Activated naive CD4-positive, alpha-beta T cell treated with anti-CD3 and anti-CD28 coated beads, Interleukin-2, amount 10 ng/mL, durations not matched to agents 7 days and 5 days (primary cell): ENCODE data around the gene OTOGL.
"Not testable (repeated sequence)": the region's sequence is repeated elsewhere in the genome, so short reads cannot be mapped to it uniquely, and the experiment has no call there.

Experiments used
- CTCF ChIA-PET: fragments of 350-600 bp; sonication (Branson Sonifier 250); formaldehyde crosslinking; loops from one replicate; lab custom pipeline; 2021; ENCODE audit warnings: antibody characterized with exemption; lab: Charles Lee
- DNase-seq: peaks from one replicate; pipeline ENCODE4 v3.0.0-alpha.2; 2020
- H3K27ac Mint-ChIP-seq: one replicate; pipeline ENCODE4 v1.8.0; 2021; ENCODE audit warnings: mild to moderate bottlenecking, moderate library complexity, mixed read lengths
- H3K27me3 Mint-ChIP-seq: one replicate; pipeline ENCODE4 v1.8.0; 2021; ENCODE audit warnings: mild to moderate bottlenecking, mixed read lengths
- H3K36me3 Mint-ChIP-seq: one replicate; pipeline ENCODE4 v1.8.0; 2021; ENCODE audit warnings: mixed read lengths
- H3K4me1 Mint-ChIP-seq: one replicate; pipeline ENCODE4 v1.8.0; 2021; ENCODE audit warnings: mixed read lengths
- H3K4me3 Mint-ChIP-seq: one replicate; pipeline ENCODE4 v1.8.0; 2021; ENCODE audit warnings: mild to moderate bottlenecking, moderate library complexity, mixed read lengths
- H3K9me3 Mint-ChIP-seq: one replicate; pipeline ENCODE4 v1.8.0; 2021; ENCODE audit warnings: mixed read lengths

OTOGL gene

DNA sequence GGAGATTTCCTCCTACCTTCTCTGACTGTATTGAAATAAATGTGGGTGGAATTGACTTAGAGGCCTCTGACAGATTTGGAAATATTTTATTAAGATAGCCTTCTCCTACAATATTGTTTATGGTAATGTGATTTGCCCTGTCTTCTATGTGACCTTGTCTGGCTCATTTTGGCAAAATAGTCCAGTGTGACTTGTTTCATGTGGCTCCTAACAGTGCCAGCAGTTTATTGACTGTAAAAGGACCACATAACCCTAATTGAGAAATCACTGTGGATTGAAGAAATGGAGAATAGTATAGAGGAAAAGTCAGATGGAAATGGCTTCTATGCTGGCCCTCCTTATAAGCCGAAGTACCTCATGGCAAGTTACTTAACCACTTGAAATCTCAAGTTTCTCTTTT lies 173.8 kb downstream of the OTOGL start:
- no peak for DNase-seq
- H3K4me1 Mint-ChIP-seq = no peaks in the 10 kb centered on the region
- H3K4me3 Mint-ChIP-seq = no peak overlapping the region
- H3K27ac Mint-ChIP-seq = no peak overlapping the region
- no peaks in the 10 kb centered on the region for H3K9me3 Mint-ChIP-seq
- no peaks in the 10 kb centered on the region for H3K36me3 Mint-ChIP-seq
- CTCF ChIA-PET = no interaction called here
- no peaks in the 10 kb centered on the region for H3K27me3 Mint-ChIP-seq

DNA sequence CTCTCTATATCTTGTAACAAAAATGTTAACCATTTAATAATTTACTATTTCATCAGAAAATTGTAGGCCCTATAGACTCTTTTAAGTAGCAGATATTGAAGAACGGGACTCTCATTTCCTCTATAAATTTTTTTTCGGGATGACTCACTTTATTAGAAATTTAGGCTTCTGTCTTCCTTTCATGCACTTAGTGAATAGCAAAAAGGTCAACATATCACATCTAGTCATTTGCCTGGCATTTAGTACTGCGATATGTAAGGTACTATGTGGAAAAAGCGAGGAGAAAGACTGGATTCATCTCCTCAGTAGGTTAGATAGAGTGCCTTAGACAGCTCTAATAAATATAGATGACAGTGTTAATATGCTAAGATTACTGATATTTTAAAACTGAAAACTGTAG lies 178.4 kb downstream of the OTOGL start:
- H3K27me3 Mint-ChIP-seq = no peaks in the 10 kb centered on the region
- no peaks in the 10 kb centered on the region for H3K36me3 Mint-ChIP-seq

GRCh38 chr12:80282226-80282625 lies 182.9 kb downstream of the OTOGL start:
- no peak overlapping the region for H3K27ac Mint-ChIP-seq
- H3K27me3 Mint-ChIP-seq = no peaks in the 10 kb centered on the region

More for the DNA sequence above, 178.4 kb downstream of the OTOGL start:
- CTCF ChIA-PET = no interaction called here
- Mint-ChIP-seq H3K4me3 (no peak overlapping the region), H3K4me1 (no peaks in the 10 kb centered on the region), H3K27ac (no peak overlapping the region), H3K9me3 (no peaks in the 10 kb centered on the region)
- DNase-seq = no peak

DNA sequence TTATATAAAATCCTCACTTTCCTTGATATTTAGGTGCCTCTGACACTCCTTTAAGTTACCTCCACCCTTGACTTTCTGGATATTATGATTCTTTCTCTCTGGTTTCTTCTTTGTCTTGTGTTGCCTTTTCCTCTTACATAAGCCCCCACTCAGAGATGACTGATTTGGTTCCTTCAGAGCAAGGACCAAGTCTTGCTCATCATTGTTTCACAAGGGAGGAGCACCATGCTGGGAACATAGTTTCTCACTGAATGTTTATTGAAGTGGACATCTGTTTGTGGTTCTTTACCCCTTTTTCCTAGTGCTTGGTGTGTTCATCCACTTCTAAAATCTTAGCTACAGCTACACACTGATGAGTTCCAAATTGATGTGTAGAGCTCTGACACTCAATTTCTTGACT lies 183.4 kb downstream of the OTOGL start:
- CTCF ChIA-PET = interaction anchor here (0.9 kb wide), 1 partner anchor 13 kb away, joined by 3 read pairs; no protein-coding TSS in a partner anchor
- Mint-ChIP-seq H3K9me3 (no peaks in the 10 kb centered on the region), H3K4me1 (no peaks in the 10 kb centered on the region), H3K36me3 (no peaks in the 10 kb centered on the region), H3K27ac (no peak overlapping the region), H3K4me3 (no peak overlapping the region), H3K27me3 (no peaks in the 10 kb centered on the region)
- no peak for DNase-seq

More at GRCh38 chr12:80282226-80282625, 182.9 kb downstream of the OTOGL start:
- H3K4me1 Mint-ChIP-seq = no peaks in the 10 kb centered on the region
- H3K4me3 Mint-ChIP-seq = no peak overlapping the region
- no peaks in the 10 kb centered on the region for H3K9me3 Mint-ChIP-seq
- DNase-seq = no peak
- no peaks in the 10 kb centered on the region for H3K36me3 Mint-ChIP-seq
- CTCF ChIA-PET = no interaction called here

- no peak overlapping the region for H3K27ac Mint-ChIP-seq
- CTCF ChIA-PET = no interaction called here
- no peaks in the 10 kb centered on the region for H3K4me1 Mint-ChIP-seq
- H3K36me3 Mint-ChIP-seq = no peaks in the 10 kb centered on the region
- peaks cover 2% of the 10 kb centered on the region for H3K9me3 Mint-ChIP-seq
- no peaks in the 10 kb centered on the region for H3K27me3 Mint-ChIP-seq
- no peak for DNase-seq
- H3K4me3 Mint-ChIP-seq = no peak overlapping the region
Observed at GRCh38 chr12:80291108-80291754, 191.9 kb downstream of the OTOGL start.

GRCh38 chr12:80293347-80293746 lies 194.0 kb downstream of the OTOGL start:
- Mint-ChIP-seq H3K36me3 (no peaks in the 10 kb centered on the region), H3K4me1 (no peaks in the 10 kb centered on the region), H3K9me3 (peaks cover 2% of the 10 kb centered on the region), H3K4me3 (no peak overlapping the region), H3K27ac (no peak overlapping the region), H3K27me3 (no peaks in the 10 kb centered on the region)
- no peak for DNase-seq
- CTCF ChIA-PET = interaction anchor here (1.5 kb wide), 1 partner anchor 23 kb away, joined by 4 read pairs; no protein-coding TSS in a partner anchor

DNA sequence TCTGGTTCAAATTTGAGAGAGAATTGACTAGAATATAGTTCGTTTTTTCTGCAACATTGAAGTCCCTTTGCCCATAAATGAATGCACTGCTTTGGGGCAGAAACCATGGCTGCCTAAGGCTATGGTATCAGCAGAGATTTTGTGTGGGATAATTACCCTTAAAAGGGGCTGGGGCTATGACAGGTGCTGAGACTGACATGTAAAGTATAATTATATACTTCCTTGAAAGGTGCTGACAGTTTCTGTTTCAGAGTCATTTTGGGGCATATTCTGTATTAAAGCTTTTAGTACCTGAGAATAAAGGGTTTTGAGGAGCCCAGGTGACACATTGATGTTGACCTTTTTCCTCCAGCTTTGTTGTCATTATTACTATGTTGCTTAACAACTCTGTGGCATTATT lies 194.4 kb downstream of the OTOGL start:
- no peak for DNase-seq
- Mint-ChIP-seq H3K4me3 (no peak overlapping the region), H3K27me3 (no peaks in the 10 kb centered on the region), H3K36me3 (no peaks in the 10 kb centered on the region), H3K27ac (no peak overlapping the region), H3K9me3 (peaks cover 2% of the 10 kb centered on the region), H3K4me1 (no peaks in the 10 kb centered on the region)
- CTCF ChIA-PET = interaction anchor here (1.5 kb wide), 1 partner anchor 24 kb away, joined by 4 read pairs; no protein-coding TSS in a partner anchor

DNA sequence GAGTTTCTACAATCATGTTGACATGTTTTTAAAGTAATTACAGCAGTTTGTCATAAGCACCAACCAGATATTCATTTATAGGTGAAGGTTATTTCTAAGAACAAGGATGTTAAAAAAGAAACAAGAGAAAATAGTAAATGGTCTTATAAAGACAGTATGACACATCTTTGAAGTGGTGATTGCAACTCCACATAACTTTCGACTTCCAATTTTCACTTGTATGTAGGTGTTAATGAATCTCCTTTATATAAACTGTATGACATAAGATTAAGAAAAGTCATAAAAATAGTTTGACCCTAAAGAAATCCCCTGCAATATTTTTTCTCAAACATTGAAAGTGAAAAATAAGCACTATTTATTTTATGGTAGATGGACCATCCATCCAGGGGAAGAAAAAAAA lies 199.9 kb downstream of the OTOGL start:
- H3K4me3 Mint-ChIP-seq = no peak overlapping the region
- H3K4me1 Mint-ChIP-seq = no peaks in the 10 kb centered on the region
- H3K27me3 Mint-ChIP-seq = no peaks in the 10 kb centered on the region
- H3K36me3 Mint-ChIP-seq = no peaks in the 10 kb centered on the region
- H3K9me3 Mint-ChIP-seq = no peaks in the 10 kb centered on the region
- no peak overlapping the region for H3K27ac Mint-ChIP-seq
- CTCF ChIA-PET = no interaction called here
- DNase-seq = no peak

DNA sequence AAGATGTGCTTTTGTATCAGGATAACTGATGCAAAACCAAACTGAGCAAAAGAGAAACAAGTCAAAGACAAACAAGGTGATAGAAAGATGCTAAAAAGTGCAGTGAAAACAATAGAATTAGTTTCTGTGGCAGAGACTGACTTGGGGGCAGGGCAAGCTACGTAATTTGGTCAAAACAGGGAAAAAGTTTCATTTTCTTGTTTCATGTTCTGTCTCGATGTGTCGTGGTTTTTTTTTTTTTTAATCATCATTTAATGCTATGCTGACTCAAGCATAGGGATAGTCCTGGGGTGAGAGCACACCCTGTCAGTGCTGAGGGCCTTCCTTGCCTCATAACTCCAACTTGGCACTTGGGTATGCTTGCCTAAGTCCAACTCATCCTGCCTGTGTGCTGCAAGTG lies 200.6 kb downstream of the OTOGL start:
- DNase-seq = no peak

GRCh38 chr12:80307436-80307835 lies 208.1 kb downstream of the OTOGL start:
- DNase-seq, H3K27ac Mint-ChIP-seq, CTCF ChIA-PET, H3K4me3 Mint-ChIP-seq, H3K4me1 Mint-ChIP-seq, H3K36me3 Mint-ChIP-seq, H3K27me3 Mint-ChIP-seq, H3K9me3 Mint-ChIP-seq: not testable (repeated sequence)

More for the DNA sequence above, 200.6 kb downstream of the OTOGL start:
- Mint-ChIP-seq H3K36me3 (no peaks in the 10 kb centered on the region), H3K4me3 (no peak overlapping the region), H3K27ac (no peak overlapping the region), H3K4me1 (no peaks in the 10 kb centered on the region), H3K27me3 (no peaks in the 10 kb centered on the region), H3K9me3 (no peaks in the 10 kb centered on the region)
- CTCF ChIA-PET = no interaction called here

- H3K9me3 Mint-ChIP-seq = no peaks in the 10 kb centered on the region
- no peak overlapping the region for H3K4me3 Mint-ChIP-seq
- H3K4me1 Mint-ChIP-seq = no peaks in the 10 kb centered on the region
- CTCF ChIA-PET = no interaction called here
- H3K36me3 Mint-ChIP-seq = no peaks in the 10 kb centered on the region
- no peaks in the 10 kb centered on the region for H3K27me3 Mint-ChIP-seq
- no peak for DNase-seq
- H3K27ac Mint-ChIP-seq = no peak overlapping the region
Observed at GRCh38 chr12:80313209-80313608, 213.9 kb downstream of the OTOGL start.

DNA sequence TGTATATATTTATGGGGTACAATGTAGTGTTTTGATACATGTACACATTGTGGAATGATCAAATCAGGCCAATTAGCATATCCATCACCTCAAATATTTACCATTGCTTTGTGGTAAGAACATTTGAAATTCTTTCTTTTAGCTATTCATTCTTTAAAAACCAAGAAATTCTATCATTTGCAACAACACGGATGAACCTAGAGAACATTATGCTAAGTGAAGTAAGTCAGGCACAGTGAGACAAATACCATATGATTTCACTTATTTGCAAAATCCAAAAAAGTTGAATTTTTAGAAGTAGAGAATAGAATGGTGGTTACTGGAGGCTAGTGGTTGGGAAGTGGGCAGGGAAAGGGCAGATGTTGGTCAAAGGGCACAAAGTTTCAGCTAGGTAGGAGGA lies 215.4 kb downstream of the OTOGL start:
- CTCF ChIA-PET = no interaction called here
- DNase-seq = no peak
- Mint-ChIP-seq H3K27ac (no peak overlapping the region), H3K27me3 (no peaks in the 10 kb centered on the region), H3K36me3 (no peaks in the 10 kb centered on the region), H3K4me1 (no peaks in the 10 kb centered on the region), H3K9me3 (no peaks in the 10 kb centered on the region), H3K4me3 (no peak overlapping the region)

- H3K4me1 Mint-ChIP-seq = no peaks in the 10 kb centered on the region
- H3K27ac Mint-ChIP-seq = no peak overlapping the region
Observed at GRCh38 chr12:80316222-80316621, 216.9 kb downstream of the OTOGL start.

GRCh38 chr12:80317307-80317706 lies 218.0 kb downstream of the OTOGL start:
- Mint-ChIP-seq H3K9me3 (no peaks in the 10 kb centered on the region), H3K27me3 (no peaks in the 10 kb centered on the region)

More at GRCh38 chr12:80316222-80316621, 216.9 kb downstream of the OTOGL start:
- DNase-seq = no peak
- Mint-ChIP-seq H3K36me3 (no peaks in the 10 kb centered on the region), H3K9me3 (no peaks in the 10 kb centered on the region), H3K27me3 (no peaks in the 10 kb centered on the region), H3K4me3 (no peak overlapping the region)
- CTCF ChIA-PET = no interaction called here

GRCh38 chr12:80317899-80318298 lies 218.6 kb downstream of the OTOGL start:
- CTCF ChIA-PET = no interaction called here
- Mint-ChIP-seq H3K9me3 (no peaks in the 10 kb centered on the region), H3K27ac (no peak overlapping the region), H3K4me3 (no peak overlapping the region), H3K36me3 (no peaks in the 10 kb centered on the region), H3K4me1 (no peaks in the 10 kb centered on the region), H3K27me3 (no peaks in the 10 kb centered on the region)
- no peak for DNase-seq

More at GRCh38 chr12:80317307-80317706, 218.0 kb downstream of the OTOGL start:
- Mint-ChIP-seq H3K4me3 (no peak overlapping the region), H3K36me3 (no peaks in the 10 kb centered on the region), H3K27ac (no peak overlapping the region), H3K4me1 (no peaks in the 10 kb centered on the region)
- no peak for DNase-seq
- CTCF ChIA-PET = no interaction called here
